ENCODE results near the gene BRSK2.

BRSK2 gene

GRCh38 chr11:1397862-1398527 lies 8.3 kb downstream of the BRSK2 start:
- TF ChIP-seq CTCF (IDR thresholded peaks at IDR 0.05; ENCODE audit: control insufficient read depth, insufficient read depth, low read depth, low read length, missing control alignments) = no peak
- no peak overlapping the region for H3K4me3 ChIP-seq (ENCODE audit: control insufficient read depth, low read depth, low read length)
- DNase-seq (ENCODE audit: low read depth) = no peak

- H3K4me3 ChIP-seq (ENCODE audit: control insufficient read depth, low read depth, low read length) = no peak overlapping the region
- DNase-seq (ENCODE audit: low read depth) = no peak
- no peak for TF ChIP-seq CTCF (IDR thresholded peaks at IDR 0.05; ENCODE audit: control insufficient read depth, insufficient read depth, low read depth, low read length, missing control alignments)
These were observed 8.9 kb downstream of the BRSK2 start for GRCh38 chr11:1398528-1399235.

- DNase-seq (ENCODE audit: low read depth) = no peak
- no peak overlapping the region for H3K4me3 ChIP-seq (ENCODE audit: control insufficient read depth, low read depth, low read length)
- no peak for TF ChIP-seq CTCF (IDR thresholded peaks at IDR 0.05; ENCODE audit: control insufficient read depth, insufficient read depth, low read depth, low read length, missing control alignments)
These were observed 9.9 kb downstream of the BRSK2 start for GRCh38 chr11:1399386-1400316.

GRCh38 chr11:1400317-1401170 lies 10.8 kb downstream of the BRSK2 start:
- no peak for DNase-seq (ENCODE audit: low read depth)
- H3K4me3 ChIP-seq (ENCODE audit: control insufficient read depth, low read depth, low read length) = no peak overlapping the region
- TF ChIP-seq CTCF (IDR thresholded peaks at IDR 0.05; ENCODE audit: control insufficient read depth, insufficient read depth, low read depth, low read length, missing control alignments) = no peak

GRCh38 chr11:1401171-1401445 lies 11.4 kb downstream of the BRSK2 start:
- TF ChIP-seq CTCF (IDR thresholded peaks at IDR 0.05; ENCODE audit: control insufficient read depth, insufficient read depth, low read depth, low read length, missing control alignments) = no peak
- no peak for DNase-seq (ENCODE audit: low read depth)
- no peak overlapping the region for H3K4me3 ChIP-seq (ENCODE audit: control insufficient read depth, low read depth, low read length)

- no peak overlapping the region for H3K4me3 ChIP-seq (ENCODE audit: control insufficient read depth, low read depth, low read length)
- no peak for DNase-seq (ENCODE audit: low read depth)
- TF ChIP-seq CTCF (IDR thresholded peaks at IDR 0.05; ENCODE audit: control insufficient read depth, insufficient read depth, low read depth, low read length, missing control alignments) = no peak
These were observed 12.0 kb downstream of the BRSK2 start for GRCh38 chr11:1401656-1402221.
